Measurements from ENCODE around the gene ISLR2.
A peak's percentile ranks its signal among the peaks of the same experiment; 100 is the strongest.

The ISLR2 gene

DNA sequence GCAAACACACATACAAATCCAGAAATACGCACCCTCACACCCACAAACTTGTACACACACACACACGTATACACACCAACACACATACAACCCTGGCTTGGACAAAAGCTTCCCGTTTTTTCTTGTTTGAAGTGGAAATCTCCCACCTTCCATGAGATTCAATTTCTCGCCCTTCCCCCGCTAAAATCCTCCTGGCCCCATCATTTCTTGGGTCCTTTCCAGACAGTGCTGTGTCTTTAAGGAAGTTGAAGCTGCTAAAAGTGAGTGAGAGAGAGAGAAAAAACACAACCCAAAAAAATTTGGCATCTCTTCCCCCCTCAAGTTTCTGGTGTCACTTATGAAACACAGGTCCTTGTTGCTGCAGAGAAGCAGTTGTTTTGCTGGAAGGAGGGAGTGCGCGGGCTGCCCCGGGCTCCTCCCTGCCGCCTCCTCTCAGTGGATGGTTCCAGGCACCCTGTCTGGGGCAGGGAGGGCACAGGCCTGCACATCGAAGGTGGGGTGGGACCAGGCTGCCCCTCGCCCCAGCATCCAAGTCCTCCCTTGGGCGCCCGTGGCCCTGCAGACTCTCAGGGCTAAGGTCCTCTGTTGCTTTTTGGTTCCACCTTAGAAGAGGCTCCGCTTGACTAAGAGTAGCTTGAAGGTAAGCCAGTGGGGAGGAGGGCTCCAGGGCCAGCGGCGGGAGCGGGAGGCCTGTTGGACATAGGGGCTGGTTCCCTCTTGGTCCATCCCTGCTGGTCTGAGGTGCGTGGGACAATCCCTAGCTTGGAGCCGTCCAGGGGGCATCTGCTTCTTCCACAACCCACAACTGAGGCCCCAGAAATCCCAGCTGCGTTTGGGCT lies 43.2 kb downstream of the ISLR2 start, which contains the start of gene ISLR:
TSS of gene ISLR (plus strand) at position 331 of the 839 bp plus-strand sequence. CDS start 1,149 bp downstream, outside the sequence.
- peak; percentile 51 for DNase-seq (ENCODE audit: low read depth)
- TF ChIP-seq, protein P1, sequence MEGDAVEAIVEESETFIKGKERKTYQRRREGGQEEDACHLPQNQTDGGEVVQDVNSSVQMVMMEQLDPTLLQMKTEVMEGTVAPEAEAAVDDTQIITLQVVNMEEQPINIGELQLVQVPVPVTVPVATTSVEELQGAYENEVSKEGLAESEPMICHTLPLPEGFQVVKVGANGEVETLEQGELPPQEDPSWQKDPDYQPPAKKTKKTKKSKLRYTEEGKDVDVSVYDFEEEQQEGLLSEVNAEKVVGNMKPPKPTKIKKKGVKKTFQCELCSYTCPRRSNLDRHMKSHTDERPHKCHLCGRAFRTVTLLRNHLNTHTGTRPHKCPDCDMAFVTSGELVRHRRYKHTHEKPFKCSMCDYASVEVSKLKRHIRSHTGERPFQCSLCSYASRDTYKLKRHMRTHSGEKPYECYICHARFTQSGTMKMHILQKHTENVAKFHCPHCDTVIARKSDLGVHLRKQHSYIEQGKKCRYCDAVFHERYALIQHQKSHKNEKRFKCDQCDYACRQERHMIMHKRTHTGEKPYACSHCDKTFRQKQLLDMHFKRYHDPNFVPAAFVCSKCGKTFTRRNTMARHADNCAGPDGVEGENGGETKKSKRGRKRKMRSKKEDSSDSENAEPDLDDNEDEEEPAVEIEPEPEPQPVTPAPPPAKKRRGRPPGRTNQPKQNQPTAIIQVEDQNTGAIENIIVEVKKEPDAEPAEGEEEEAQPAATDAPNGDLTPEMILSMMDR (IDR thresholded peaks at IDR 0.05; ENCODE audit: control insufficient read depth, insufficient read depth, low read depth, low read length, missing control alignments): no peak
- peak within 1 kb of the TSS; percentile 49 for H3K4me3 ChIP-seq (ENCODE audit: control insufficient read depth, low read depth, low read length)

DNA sequence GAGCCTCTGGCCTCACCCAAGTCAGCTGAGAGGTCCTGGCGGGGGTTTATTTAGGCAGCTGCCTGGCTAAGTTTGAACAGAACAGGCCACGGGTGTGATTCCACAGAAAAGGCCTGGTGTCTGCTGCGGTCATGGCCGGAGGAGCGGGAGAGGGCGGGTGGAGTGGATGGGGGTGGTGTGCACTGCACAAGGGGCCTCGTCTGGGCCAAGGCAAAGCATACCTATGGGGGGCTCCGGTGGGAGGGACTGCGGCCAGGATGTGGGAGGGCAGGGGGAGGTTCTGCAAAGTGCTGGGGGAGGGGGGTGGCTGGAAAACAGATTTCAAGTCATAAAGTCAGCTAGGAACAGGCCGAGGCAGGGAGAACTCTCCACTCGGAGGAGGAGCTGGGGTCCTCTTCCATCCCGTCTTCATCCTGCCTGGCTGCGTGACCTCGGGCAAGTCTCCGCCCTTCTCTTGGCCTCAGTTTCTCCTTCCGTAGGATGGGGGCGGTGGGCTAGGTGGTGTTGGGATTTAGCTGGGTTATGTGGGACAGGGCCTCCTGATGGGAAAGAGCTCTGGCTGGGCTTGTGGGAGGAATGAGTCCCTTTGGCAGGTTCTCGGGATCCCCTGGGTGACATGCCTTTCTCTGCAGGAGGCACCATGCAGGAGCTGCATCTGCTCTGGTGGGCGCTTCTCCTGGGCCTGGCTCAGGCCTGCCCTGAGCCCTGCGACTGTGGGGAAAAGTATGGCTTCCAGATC lies 44.0 kb downstream of the ISLR2 start:
- DNase-seq (ENCODE audit: low read depth): no peak
- TF ChIP-seq, protein P1 (IDR thresholded peaks at IDR 0.05; ENCODE audit: control insufficient read depth, insufficient read depth, low read depth, low read length, missing control alignments): no peak
- H3K4me3 ChIP-seq (ENCODE audit: control insufficient read depth, low read depth, low read length): peak overlapping the region; percentile 49

DNA sequence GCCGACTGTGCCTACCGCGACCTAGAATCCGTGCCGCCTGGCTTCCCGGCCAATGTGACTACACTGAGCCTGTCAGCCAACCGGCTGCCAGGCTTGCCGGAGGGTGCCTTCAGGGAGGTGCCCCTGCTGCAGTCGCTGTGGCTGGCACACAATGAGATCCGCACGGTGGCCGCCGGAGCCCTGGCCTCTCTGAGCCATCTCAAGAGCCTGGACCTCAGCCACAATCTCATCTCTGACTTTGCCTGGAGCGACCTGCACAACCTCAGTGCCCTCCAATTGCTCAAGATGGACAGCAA lies 44.5 kb downstream of the ISLR2 start:
- TF ChIP-seq, protein P1 (IDR thresholded peaks at IDR 0.05; ENCODE audit: control insufficient read depth, insufficient read depth, low read depth, low read length, missing control alignments): no peak
- DNase-seq (ENCODE audit: low read depth): no peak
- peak overlapping the region; percentile 49 for H3K4me3 ChIP-seq (ENCODE audit: control insufficient read depth, low read depth, low read length)

DNA sequence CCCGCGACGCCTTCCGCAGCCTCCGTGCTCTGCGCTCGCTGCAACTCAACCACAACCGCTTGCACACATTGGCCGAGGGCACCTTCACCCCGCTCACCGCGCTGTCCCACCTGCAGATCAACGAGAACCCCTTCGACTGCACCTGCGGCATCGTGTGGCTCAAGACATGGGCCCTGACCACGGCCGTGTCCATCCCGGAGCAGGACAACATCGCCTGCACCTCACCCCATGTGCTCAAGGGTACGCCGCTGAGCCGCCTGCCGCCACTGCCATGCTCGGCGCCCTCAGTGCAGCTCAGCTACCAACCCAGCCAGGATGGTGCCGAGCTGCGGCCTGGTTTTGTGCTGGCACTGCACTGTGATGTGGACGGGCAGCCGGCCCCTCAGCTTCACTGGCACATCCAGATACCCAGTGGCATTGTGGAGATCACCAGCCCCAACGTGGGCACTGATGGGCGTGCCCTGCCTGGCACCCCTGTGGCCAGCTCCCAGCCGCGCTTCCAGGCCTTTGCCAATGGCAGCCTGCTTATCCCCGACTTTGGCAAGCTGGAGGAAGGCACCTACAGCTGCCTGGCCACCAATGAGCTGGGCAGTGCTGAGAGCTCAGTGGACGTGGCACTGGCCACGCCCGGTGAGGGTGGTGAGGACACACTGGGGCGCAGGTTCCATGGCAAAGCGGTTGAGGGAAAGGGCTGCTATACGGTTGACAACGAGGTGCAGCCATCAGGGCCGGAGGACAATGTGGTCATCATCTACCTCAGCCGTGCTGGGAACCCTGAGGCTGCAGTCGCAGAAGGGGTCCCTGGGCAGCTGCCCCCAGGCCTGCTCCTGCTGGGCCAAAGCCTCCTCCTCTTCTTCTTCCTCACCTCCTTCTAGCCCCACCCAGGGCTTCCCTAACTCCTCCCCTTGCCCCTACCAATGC lies 45.1 kb downstream of the ISLR2 start:
- DNase-seq (ENCODE audit: low read depth): no peak
- peak overlapping the region; percentile 49 for H3K4me3 ChIP-seq (ENCODE audit: control insufficient read depth, low read depth, low read length)
- TF ChIP-seq, protein P1 (IDR thresholded peaks at IDR 0.05; ENCODE audit: control insufficient read depth, insufficient read depth, low read depth, low read length, missing control alignments): no peak

DNA sequence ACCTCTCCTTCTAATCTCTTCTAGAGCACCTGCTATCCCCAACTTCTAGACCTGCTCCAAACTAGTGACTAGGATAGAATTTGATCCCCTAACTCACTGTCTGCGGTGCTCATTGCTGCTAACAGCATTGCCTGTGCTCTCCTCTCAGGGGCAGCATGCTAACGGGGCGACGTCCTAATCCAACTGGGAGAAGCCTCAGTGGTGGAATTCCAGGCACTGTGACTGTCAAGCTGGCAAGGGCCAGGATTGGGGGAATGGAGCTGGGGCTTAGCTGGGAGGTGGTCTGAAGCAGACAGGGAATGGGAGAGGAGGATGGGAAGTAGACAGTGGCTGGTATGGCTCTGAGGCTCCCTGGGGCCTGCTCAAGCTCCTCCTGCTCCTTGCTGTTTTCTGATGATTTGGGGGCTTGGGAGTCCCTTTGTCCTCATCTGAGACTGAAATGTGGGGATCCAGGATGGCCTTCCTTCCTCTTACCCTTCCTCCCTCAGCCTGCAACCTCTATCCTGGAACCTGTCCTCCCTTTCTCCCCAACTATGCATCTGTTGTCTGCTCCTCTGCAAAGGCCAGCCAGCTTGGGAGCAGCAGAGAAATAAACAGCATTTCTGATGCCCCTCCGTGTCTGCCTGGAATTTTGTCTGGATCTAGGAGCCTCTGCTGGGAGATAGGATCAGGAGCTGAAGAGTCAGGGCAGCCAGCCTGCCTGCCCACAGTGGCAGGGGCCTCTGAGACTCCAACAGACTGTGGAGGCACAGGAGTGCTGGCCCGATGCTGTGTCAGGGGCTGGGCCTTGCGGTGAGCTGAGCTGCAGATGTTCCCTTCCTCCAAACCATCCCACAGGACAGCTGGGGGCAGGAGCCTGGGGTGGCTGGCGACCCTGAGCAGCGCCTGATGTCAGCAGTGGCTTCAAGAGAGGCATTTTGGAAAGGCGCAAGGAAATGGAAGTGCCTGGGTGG lies 46.2 kb downstream of the ISLR2 start:
- no peak overlapping the region for H3K4me3 ChIP-seq (ENCODE audit: control insufficient read depth, low read depth, low read length)
- no peak for DNase-seq (ENCODE audit: low read depth)
- TF ChIP-seq, protein P1 (IDR thresholded peaks at IDR 0.05; ENCODE audit: control insufficient read depth, insufficient read depth, low read depth, low read length, missing control alignments): no peak

Measured in AG09309 (cell line).